GM23338 (cell line): ENCODE measurements around the gene POLR1A. TPM values are rescaled to one million over a fixed set of nuclear protein-coding genes. Genes with fewer than 3 reads are reported as not detected.

Experiments used
- ATAC-seq: fragments of 200-7000 bp; cut with Tn5 transposase; 3 replicates; pipeline ENCODE4 v1.9.1; 2020
- DNase-seq: peaks from one replicate; pipeline ENCODE4 v3.0.0-alpha.2; 2015; ENCODE audit warnings: low spot score
- H2AFZ ChIP-seq: fragments of 200-600 bp; sonication (generic); 2 replicates; pipeline ENCODE4 v1.8.0; 2016; ENCODE audit warnings: antibody characterized with exemption, mild to moderate bottlenecking, moderate library complexity
- H3F3A ChIP-seq: fragments of 200-600 bp; sonication (generic); replicated peaks from 2 replicates; pipeline ENCODE4 v1.8.0; 2017; ENCODE audit warnings: antibody characterized with exemption, mixed run types, low read depth
- H3K27ac ChIP-seq: fragments of 200-600 bp; sonication (generic); 2 replicates; pipeline ENCODE4 v1.6.1; 2016; ENCODE audit warnings: low read depth
- H3K27me3 ChIP-seq: fragments of 200-600 bp; sonication (generic); 2 replicates; pipeline ENCODE4 v1.8.0; 2016; ENCODE audit warnings: mild to moderate bottlenecking, mixed run types, moderate library complexity; ENCODE audit not compliant: insufficient read depth
- H3K36me3 ChIP-seq: fragments of 200-600 bp; sonication (generic); 2 replicates; pipeline ENCODE4 v1.8.0; 2016; ENCODE audit warnings: mild to moderate bottlenecking; ENCODE audit not compliant: insufficient read depth
- H3K4me1 ChIP-seq: fragments of 200-600 bp; sonication (generic); 2 replicates; pipeline ENCODE4 v1.8.0; 2016; ENCODE audit warnings: mild to moderate bottlenecking, moderate library complexity; ENCODE audit not compliant: insufficient read depth
- H3K4me2 ChIP-seq: fragments of 200-600 bp; sonication (generic); 2 replicates; pipeline ENCODE4 v1.7.1; 2017; ENCODE audit warnings: mixed run types
- H3K4me3 ChIP-seq: fragments of 200-600 bp; sonication (generic); 2 replicates; pipeline ENCODE4 v1.6.1; 2016; ENCODE audit warnings: mixed run types
- H3K79me2 ChIP-seq: fragments of 200-600 bp; sonication (generic); replicated peaks from 2 replicates; pipeline ENCODE4 v1.8.0; 2017; ENCODE audit warnings: mild to moderate bottlenecking; ENCODE audit not compliant: insufficient read depth
- H3K9me2 ChIP-seq: fragments of 200-600 bp; sonication (generic); 2 replicates; pipeline ENCODE4 v1.8.0; 2017; ENCODE audit not compliant: insufficient read depth
- H4K20me1 ChIP-seq: fragments of 200-600 bp; sonication (generic); replicated peaks from 2 replicates; pipeline ENCODE4 v1.8.0; 2017; ENCODE audit warnings: mild to moderate bottlenecking; ENCODE audit not compliant: insufficient read depth
- H3K27ac Mint-ChIP-seq: 2 replicates; pipeline ENCODE4 v1.8.0; 2020; ENCODE audit warnings: inconsistent platforms, mild to moderate bottlenecking, moderate library complexity, mixed read lengths
- H3K27me3 Mint-ChIP-seq: 3 replicates; pipeline ENCODE4 v1.8.0; 2022; ENCODE audit warnings: low read depth, mild to moderate bottlenecking, moderate library complexity, mixed read lengths, inconsistent platforms; ENCODE audit not compliant: insufficient read depth, poor library complexity
- H3K36me3 Mint-ChIP-seq: 3 replicates; pipeline ENCODE4 v1.8.0; 2021; ENCODE audit warnings: low read depth, mild to moderate bottlenecking, inconsistent platforms, moderate library complexity, mixed read lengths
- H3K4me1 Mint-ChIP-seq: 3 replicates; pipeline ENCODE4 v1.8.0; 2020; ENCODE audit warnings: mild to moderate bottlenecking, inconsistent platforms, mixed read lengths
- H3K4me3 Mint-ChIP-seq: 3 replicates; pipeline ENCODE4 v1.8.0; 2021; ENCODE audit warnings: moderate library complexity, mild to moderate bottlenecking, inconsistent platforms, mixed read lengths
- H3K9me3 Mint-ChIP-seq: 3 replicates; pipeline ENCODE4 v1.8.0; 2020; ENCODE audit warnings: moderate library complexity, mild to moderate bottlenecking, inconsistent platforms, mixed read lengths
- CREB1 ChIP-seq: fragments of 250-450 bp; sonication (Bioruptor Pico); IDR thresholded peaks from 2 replicates; pipeline ENCODE4 v1.5.0; 2020; ENCODE audit warnings: low read depth, mild to moderate bottlenecking, moderate library complexity
- ETS1 ChIP-seq: IDR thresholded peaks from 2 replicates; pipeline ENCODE4 v1.6.1; 2016; ENCODE audit warnings: antibody characterized with exemption
- EZH2 ChIP-seq: fragments of 200-600 bp; sonication (generic); IDR thresholded peaks from one replicate; pipeline ENCODE4 v1.8.0; 2017; ENCODE audit warnings: antibody characterized with exemption, mild to moderate bottlenecking, low read depth; ENCODE audit not compliant: unreplicated experiment
- EZH2phosphoT487 ChIP-seq: fragments of 200-600 bp; sonication (generic); IDR thresholded peaks from one replicate; pipeline ENCODE4 v1.8.1; 2018; ENCODE audit warnings: antibody characterized with exemption; ENCODE audit not compliant: unreplicated experiment
- NANOG ChIP-seq: IDR thresholded peaks from 2 replicates; pipeline ENCODE4 v1.6.1; 2016; ENCODE audit warnings: antibody characterized with exemption, borderline replicate concordance
- POLR2AphosphoS5 ChIP-seq: IDR thresholded peaks from 2 replicates; pipeline ENCODE4 v1.6.1; 2016; ENCODE audit warnings: antibody characterized with exemption, low read depth
- REST ChIP-seq: IDR thresholded peaks from one replicate; pipeline ENCODE4 v1.6.1; 2018; ENCODE audit warnings: antibody characterized with exemption; ENCODE audit not compliant: unreplicated experiment
- STAT1 ChIP-seq: IDR thresholded peaks from one replicate; pipeline ENCODE4 v1.6.1; 2016; ENCODE audit warnings: antibody characterized with exemption; ENCODE audit not compliant: unreplicated experiment
- polyA plus RNA-seq: library from polyadenylated mRNA; unstranded; fragments of >200 nt; fragmentation: Nextera tagmentation; extraction: Ambion mirVana; gene quantifications from 2 replicates; pipeline ENCODE4 v1.2.1, GENCODE V29; 2016
- total RNA-seq: library from RNA; depleted of rRNA; stranded (reverse); fragments of >200 nt; shearing (Covaris generic); gene quantifications from 2 replicates; pipeline ENCODE4 v1.2.3, GENCODE V29; 2014

The POLR1A gene
- total and polyA plus RNA-seq, 2 experiments from 2014 or later, result 13.8 to 43.2 TPM

DNA sequence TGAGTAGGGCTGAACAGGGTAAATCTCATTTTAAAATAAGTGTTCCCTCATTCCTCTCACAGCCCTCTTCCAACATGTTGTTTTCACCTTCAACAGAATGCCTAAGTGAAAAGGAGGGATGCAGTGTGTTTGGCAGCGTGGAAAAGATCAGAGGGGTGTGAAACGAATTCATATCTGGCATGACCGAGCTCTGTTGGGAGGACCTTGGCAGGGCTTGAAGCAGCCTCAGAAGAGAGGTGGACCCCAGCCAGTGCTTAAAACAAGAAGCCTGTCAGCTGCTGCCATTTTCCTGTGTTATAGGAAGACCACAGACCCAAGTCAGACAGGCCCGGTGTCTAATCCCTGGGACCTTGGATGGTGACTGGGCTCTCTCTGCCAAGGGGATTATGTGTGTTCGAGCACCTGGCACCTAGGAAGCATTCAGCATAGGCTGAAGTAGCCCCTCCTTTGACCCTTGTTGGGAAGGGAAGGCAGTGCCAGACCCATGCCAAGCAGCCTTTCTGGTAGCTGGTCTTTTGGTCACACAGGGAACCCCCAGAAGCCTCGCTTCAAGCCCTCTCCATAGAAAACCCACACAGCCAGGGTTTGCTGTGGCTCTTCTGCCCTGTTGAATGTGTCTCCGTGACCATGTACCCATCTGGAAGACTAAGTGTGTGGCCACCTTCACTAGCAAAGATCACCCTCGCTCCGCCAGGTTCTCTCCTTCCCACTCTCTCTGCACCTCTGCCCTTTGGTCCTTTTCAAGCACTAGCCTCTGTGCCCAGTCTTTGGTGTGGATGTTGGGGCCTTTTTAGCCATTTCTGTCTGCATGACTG is 129.4 kb downstream of the POLR1A start (continued):
- TF ChIP-seq REST (no peak), EZH2 (no peak), ETS1 (no peak)

DNA sequence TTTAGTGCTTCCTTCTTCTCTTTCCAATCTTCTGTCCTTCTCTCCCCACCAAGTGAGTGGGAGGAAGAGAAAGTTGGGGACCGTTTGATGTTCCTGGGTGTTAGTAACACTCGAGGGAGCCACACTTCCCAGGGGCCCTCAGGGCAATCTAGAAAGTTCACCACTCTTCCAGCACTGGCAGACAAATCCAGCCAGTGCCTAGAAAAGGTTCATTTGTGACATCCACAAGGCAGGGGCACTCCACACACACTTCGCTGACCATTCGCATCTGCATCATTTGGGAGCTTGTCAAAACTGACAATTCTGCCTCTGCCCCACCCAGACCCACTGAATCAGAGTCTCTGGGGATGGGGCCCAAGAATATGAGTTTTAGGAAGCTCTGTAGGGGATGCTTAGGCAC is 130.1 kb downstream of the POLR1A start:
- H3K79me2 ChIP-seq, result no peaks in the 10 kb centered on the region
- peaks cover 4% of the 10 kb centered on the region for H3K27me3 Mint-ChIP-seq
- H3K4me1 Mint-ChIP-seq, result no peaks in the 10 kb centered on the region
- TF ChIP-seq EZH2phosphoT487 (no peak), REST (no peak), POLR2AphosphoS5 (no peak), CREB1 (CRISPR knock-in tag) (no peak), STAT1 (no peak), NANOG (no peak)
- H4K20me1 ChIP-seq, result no peaks in the 10 kb centered on the region
- no peaks in the 10 kb centered on the region for H3K4me1 ChIP-seq
- H3K27ac ChIP-seq, result no peak overlapping the region
- no peak overlapping the region for H3K27ac Mint-ChIP-seq
- no peaks in the 10 kb centered on the region; the same call in 1 of the 2 replicates for H3K36me3 ChIP-seq
- 0 out of 2 replicates have a peak, but pooled peaks cover 3% of the 10 kb centered on the region for H3K9me2 ChIP-seq
- H3K27me3 ChIP-seq, result no peaks in the 10 kb centered on the region
- ATAC-seq (no peak), DNase-seq (no peak)
- no peak overlapping the region for H3K4me2 ChIP-seq
- H3K36me3 Mint-ChIP-seq, result no peaks in the 10 kb centered on the region; the same call in 1 of the 3 replicates
- no peaks in the 10 kb centered on the region for H3F3A ChIP-seq
- no peak overlapping the region for H2AFZ ChIP-seq
- peaks cover 17% of the 10 kb centered on the region for H3K9me3 Mint-ChIP-seq
- no peak overlapping the region for H3K4me3 Mint-ChIP-seq
- H3K4me3 ChIP-seq, result no peak overlapping the region
